NCI-H524 (cell line): ENCODE data around the gene APBB1IP.
"Not testable (repeated sequence)": the region's sequence is repeated elsewhere in the genome, so short reads cannot be mapped to it uniquely, and the experiment has no call there.

ENCODE experiments used
- DNase-seq, 2 experiments: peaks; one replicate each; lab custom pipeline; 2025; lab: John Stamatoyannopoulos, UW

APBB1IP gene

GRCh38 chr10:26437637-26438461 is at the start of gene APBB1IP:
Gene APBB1IP (plus strand): TSS chr10:26438341. CDS start chr10:26492327, 53,986 bp downstream.
- peak in 1 of 2 experiments; percentile 8 for DNase-seq

DNA sequence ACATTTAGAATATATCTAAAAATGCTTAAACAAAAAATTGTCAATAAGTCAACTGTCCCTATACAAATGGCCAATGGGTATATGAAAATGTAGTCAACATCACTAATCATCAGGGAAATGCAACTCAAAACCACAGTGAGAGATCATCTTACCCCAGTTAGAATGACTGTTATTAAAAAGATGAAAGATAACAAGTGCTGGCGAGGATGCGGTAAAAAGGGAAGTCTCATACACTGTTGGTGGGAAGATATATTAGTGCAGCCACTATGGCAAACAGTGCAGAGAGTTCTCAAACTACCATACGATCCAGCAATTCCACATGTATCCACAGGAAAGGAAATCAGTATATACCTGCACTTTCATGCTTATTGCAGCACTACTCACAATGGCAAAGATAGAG is 48.6 kb upstream of the APBB1IP start:
- DNase-seq = no peak

DNA sequence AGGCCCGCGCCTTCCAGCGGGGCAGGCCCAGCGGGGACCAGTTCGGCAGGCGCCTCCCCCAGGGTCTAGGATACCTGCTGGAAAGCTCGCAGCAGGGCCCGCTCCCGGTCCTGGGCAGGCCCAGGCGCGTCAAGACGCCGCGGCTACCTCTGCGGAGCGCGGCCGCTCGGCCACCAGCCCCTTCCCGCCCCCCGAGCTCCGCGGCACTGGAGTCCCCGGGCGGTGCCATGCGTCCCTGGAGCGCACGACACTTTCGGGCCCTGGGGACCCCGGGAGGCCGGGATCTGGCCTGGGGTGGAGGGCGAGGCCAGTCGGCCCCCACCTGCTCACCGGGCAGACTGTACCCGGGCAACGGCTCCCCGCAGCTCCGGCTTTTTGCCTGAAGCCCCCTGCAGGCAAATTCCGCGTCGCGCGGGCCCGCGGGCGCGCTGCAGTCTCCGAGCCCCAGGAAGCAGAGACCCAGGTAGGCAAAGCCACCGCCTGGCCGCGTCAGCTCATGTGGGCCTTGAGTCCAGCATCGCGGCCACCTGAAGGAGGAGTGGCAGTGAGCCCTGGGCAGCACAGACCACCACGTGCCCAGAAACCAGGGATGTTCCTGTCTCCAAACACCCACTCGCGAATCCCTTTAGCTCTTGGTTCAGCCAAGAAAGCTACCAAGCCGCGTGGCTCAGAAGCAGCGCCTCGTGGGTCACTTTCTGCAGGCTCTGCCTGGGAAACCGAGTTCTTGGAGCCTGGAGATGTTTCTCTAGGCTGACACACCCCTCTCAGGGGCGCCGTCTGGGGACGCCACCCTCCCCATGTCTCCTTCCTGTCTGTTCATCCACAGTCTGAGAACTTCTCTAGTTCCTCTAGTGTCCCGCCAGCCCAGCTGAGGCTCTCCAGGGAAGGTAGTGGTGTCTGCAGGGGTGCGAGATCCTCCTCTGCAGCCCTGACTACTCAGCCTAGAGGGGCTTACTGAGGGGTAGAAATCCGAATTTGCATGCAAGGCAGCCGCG is 46.1 kb upstream of the APBB1IP start:
- DNase-seq = no peak

DNA sequence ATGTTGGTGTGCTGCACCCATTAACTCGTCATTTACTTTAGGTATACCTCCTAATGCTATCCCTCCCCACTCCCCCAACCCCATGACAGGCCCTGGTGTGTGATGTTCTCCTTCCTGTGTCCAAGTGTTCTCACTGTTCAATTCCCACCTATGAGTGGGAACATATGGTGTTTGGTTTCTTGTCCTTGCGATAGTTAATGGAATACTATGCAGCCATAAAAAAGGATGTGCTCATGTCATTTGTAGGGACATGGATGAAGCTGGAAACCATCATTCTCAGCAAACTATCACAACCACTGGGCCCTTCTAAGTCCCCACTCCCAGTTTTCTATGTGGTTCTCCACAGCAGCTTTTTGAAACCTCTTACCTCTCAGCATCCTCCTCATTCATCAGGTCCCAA is 39.8 kb upstream of the APBB1IP start:
- not testable (repeated sequence) for DNase-seq

DNA sequence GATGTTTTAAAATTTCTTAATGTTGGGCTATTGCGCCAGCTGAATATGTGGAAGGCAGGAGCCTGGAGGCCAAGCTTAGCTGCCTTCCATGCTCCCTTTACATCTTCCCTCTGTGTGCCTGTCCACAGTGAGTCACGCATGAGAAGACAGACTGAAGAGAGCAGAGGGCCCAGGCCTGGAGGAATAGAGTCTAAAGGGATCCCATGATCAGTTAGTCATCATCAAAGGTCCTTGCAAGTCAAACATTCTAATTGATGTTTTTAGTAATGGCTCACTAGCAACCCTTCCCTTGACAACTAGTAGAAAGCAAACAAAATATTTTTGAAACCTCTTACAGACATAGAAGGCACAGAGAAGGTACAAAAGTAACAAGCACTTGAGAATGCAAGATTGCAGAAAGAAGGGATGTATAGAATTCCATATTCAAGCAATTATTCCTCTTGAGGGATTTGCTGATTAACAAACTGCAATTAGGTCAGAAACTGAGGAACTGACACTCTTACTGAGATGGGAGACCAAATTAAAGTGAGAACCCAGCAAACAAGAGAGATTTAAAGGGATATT is 30.7 kb upstream of the APBB1IP start:
- DNase-seq = no peak

DNA sequence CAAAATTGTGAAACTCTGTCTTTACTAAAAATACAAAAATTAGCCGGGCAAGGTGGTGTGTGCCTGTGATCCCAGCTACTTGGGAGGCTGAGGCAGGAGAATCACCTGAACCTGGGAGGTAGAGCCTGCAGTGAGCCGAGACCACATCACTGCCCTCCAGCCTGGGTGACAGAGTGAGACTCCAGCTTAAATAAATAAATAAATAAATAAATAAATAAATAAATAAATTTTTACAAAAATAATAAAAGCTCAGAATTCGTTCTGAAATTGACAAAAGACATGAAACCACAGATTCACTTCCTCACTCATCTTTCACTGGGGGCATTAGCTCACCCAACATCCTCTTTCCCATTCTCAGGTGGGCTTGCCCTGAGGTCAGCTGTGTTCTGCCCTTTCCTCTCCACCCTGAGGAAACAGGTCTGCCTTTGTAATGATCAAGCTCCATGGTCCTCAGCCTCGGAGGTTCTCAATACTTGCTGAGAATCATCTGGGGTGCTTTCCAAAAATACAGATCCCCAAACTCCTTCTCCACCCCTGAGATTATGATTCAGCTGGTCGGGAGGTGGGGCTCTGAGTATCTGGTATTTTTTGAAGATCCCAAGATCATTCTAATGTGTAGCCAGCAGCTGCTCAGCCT is 29.2 kb upstream of the APBB1IP start:
- DNase-seq = no peak

DNA sequence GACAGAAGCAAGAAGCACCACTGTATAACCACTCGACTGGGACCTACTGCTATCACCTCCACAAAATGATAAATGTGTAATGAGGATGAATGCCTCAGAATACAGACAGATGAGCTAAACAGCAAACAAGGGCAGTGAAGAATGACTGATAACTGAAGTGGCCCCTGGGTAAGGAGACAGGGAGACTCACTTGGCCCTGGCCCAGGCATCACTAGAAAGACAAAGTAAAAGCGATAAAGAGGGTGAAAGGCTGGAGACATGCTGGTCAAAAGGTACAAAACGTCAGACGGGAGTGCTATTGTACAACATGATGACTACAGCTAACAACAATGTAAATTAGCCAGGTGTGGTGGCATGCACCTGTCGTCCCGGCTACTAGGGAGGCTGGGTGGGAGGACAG is 27.8 kb upstream of the APBB1IP start:
- no peak for DNase-seq

DNA sequence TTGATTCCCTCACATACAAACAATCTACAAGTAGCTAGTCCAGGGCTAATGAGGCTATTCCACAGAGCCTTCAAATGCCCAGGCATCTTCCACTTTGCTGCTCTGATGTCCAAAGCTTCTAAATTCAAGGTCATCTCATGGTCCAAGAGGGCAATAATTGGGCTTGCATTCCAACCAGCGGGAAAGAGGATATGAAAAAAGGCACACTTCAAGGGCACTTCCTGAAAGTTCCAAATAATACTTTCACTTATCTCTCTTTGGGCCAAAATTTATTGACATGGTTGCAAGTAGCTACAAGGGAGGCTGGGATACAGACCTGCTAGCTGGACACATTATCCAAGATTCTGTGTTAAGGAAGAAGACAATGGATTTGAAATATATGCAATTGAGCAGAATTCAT is 25.2 kb upstream of the APBB1IP start:
- no peak for DNase-seq

DNA sequence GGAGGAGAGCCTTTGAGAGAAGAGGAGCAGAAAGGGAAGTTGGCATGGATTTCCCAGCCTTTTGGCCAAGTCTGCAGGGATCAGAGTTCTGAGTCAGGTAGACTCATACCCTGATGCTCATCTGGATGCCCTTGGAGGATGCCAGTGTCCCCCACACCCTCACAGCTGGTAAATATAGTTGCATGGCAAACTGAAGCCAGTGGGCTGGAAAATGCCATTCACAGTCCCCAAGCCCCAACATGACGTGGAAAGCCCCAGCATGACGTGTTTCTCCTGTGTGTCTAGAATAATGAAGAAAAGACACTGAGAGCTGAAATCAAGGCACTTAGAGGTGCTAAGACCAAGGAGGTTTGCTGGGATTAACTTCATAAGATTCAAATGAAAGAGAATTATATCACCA is 24.8 kb upstream of the APBB1IP start:
- DNase-seq = no peak

- no peak for DNase-seq
Observed at GRCh38 chr10:26417136-26417535, 21.0 kb upstream of the APBB1IP start.

DNA sequence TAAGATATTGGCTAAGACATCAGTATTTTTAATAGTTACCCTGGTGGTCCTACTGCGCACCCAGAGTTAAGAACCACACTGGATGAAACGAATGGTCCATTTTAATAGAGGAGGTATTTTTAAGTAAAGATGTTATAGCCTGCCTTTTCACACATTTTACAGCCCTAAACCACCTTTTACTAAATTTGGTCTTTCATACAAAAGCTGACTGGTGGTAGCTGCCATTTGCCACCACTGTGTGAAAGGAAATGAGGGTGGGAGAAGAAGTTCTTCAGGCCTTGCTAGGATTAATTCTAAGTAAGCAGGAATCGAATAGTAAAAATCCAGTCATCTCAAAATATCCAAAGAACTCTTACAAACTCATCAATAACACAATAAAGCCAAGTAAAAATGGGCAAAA is 15.2 kb upstream of the APBB1IP start:
- DNase-seq = no peak

DNA sequence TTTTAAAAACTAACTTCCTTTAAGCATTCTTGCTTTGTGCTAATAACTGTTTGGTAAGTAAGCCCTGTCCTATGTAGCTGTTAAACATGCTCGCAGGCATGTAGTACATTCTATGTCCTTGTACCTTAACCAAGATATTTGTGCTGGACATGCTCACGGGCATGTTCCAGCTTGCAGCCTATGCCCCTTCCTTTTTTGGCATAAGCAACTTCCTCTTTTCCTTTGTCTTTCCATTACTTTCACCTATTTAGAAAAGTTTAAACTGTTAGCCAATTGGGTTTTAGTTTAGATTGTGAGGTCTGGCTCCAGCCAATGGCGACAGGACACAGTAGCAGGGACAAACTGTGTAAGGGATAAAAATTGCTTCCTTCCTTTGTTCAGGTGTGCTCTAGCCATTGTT is 14.4 kb upstream of the APBB1IP start:
- DNase-seq = no peak

DNA sequence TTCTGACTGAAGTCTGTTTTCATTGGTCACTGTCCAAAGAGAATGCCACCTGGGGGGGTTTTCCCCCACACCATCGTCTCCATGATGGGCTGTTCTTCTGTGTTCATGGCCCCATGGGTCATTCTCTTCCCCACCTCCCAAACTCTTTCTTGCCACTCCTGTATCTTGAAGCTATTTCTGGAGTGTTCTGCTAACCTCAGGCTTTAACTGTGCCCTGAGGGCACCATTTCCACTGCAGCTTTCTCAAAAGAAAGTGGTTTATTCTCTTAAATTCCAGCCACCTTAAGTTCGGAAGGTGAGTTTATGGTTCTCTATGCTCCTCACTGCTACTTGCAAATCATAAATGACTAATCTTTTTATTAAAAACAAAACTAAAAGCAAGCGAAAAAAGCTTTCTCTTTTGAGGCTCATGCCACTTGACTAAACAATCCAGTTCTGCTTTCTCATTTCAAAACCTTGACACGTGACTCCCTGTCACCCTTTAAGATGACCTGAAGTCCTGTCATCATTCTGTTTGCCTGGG is 7.4 kb upstream of the APBB1IP start:
- no peak for DNase-seq

GRCh38 chr10:26432938-26433337 is 5.2 kb upstream of the APBB1IP start:
- no peak for DNase-seq

DNA sequence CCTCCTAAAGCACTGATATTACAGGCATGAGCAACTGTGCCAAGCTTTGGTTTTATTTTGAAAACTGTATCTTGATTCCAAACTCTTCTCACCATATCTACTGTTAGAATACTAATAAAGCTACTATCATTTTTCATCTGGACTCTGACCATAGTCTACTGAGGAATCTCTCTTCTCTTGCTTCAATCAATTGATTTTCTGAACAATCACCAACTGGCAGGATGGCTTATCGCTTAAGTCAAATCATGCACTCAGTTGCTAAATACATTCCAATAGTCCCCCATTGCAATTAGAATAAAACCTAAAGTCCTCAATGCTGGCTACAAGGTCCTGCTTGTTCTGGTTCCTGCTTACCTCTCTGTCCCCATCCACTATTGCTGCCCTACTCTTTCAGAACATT is 2.3 kb upstream of the APBB1IP start:
- DNase-seq = no peak

DNA sequence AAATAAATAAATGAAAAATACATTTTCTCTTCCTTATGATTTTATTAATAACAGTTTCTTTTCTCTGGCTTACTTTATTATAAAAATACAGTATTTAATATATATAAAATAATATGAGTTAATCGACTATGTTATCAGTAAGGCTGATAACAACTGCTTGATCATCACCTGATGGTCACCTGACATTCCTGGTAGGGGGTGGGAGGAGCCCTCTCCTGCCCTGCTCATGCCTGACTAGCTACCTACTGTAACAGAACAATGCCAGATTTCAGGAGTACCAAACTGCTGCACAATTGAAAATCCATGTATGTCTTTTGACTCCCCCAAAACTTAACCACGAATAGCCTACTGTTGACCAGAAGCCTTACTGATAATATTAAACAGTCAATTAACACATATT is 1.3 kb upstream of the APBB1IP start:
- no peak for DNase-seq

DNA sequence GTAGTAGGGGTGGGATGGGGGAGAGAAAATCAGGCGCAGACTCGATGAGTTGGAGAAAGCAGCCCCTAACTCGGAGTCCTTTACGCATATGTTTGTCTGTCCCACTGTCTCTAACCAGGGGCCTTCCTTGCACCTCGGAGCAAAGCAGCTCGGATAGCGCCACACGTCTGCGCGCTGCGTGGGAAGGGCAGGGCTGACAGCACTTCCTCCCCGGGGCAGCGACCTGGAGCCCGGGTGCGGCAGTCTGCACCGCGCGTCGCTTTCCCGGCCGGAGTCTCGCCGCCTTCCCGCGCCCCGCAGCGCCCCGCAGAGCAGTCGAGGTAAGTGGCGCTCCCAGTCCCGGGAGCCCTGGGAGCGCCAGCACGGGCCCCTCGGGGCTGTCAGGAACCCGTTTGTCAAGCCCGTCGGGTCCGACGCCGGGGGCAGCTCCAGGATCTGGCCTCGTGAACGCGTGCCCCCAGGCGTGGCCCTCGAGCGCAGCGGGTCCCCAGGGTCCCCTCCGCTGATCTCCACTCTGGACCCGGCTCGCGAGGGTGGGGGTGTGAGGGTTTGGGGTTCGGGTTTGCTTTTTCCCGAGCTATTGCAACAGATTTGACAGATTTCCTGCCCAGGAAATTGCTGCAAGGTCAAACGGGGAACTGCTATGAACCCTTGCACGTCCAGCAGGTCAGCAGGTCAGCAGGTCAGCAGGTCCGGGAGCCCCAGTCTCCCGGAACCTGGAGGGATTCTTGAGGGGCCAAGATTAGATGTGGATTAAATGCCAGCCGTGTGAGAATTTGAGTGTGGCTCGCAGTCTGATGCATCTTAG is 597 bp downstream of the APBB1IP start:
- no peak for DNase-seq

DNA sequence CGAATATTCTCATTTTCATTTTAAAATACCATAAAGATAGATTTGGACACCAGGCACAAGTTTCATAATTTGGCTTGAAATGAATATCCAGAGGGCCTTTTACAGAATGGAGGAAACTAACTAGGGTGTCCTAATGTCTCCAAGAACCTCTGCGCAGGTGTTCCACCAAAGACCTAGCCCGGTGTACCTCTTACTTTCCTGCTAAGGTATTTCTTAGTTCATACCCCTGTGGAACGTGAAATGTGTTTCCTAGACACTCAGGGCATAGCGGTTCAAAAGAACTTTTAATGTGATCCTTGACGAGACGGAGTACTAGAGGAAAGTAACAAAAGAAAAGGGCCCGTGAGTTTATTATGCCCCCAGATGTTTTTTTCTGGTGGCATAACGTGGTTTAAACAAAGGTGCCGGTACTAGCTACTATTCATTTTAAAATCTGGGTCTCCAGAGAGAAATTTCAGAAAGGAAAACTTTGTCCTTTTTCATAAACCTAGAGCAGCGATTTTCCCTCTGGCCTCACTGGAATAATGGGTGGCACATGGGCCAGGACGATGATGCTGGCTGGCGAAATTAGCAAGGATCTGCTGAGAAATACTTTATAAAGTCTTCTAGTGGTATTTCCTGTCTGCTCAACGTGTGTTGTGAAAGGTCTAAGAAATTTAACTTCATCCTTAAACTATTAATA is 1.4 kb downstream of the APBB1IP start:
- DNase-seq = no peak

DNA sequence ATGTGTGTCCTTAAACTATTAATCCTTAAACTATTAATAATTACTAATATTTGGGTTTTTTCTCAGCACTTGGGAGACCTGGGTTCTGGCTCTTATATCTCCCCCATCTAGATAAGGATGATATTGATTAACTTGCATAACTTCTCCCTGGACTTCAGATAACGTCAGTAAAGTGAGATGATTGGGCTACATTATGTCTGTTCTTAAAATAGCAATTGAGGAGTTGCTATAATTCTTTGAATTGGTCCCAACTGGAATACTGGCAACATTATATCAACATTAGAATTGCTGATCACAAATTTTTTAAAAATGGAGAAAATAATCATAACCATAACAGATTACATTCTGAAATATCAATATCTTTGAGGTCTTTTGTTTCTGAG is 1.9 kb downstream of the APBB1IP start:
- DNase-seq = no peak

DNA sequence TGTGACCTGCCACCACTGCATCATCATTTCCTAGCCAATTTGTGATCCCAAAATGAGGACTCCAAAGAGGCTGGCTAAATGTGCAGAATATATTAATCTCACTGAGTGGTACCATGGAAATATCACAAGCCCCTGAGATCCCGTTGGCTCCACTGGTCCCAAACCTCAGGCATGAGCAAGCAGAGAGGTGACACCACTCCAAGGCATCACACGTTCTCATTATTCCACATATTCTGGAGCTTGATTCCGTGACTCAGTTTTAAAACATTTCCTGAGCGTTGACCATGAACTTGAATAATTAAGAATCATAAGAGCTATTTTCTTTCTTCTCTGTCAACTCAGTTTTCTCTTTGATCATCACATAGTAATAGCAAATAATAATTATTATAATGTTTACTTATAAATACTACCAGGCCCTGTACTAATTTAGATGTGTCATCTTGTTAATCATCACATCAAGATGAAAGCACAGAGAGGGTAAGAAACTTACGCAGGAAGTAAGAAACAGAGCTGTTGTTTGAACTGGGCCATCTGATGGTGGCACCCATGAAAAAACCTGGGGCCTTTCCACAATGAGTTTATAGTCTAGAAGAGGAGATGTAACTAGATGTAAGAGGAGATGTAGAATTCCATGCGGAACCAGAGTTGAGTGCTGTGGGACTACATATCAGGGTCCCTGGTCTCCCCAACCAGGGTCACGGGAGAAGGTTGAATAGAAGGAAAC is 3.5 kb downstream of the APBB1IP start:
- no peak for DNase-seq
